K562 (cell line): ENCODE measurements around the gene XKRX. TPM values are rescaled to one million over a fixed set of nuclear protein-coding genes. Genes with fewer than 3 reads are reported as not detected.

Experiments used
- polyA plus RNA-seq, 8 experiments: library from polyadenylated mRNA; depleted of rRNA in 4 of 8; stranded (reverse) in 5 of 8; unstranded in 3 of 8; fragments of >200 nt; fragmentation: Nextera tagmentation in 2 of 8; fragmentation: Illumina TruSeq in 1 of 8; extraction: Ambion mirVana in 2 of 8; extraction: Trizol in 1 of 8; gene quantifications; 2 replicates each; pipeline versions ENCODE4 v1.2.1 to v1.2.3, GENCODE V29; 2011 to 2014; ENCODE audit warnings: inconsistent platforms in 1 of 8, missing spikeins in 1 of 8
- total RNA-seq, 7 experiments: library from RNA; depleted of rRNA in 6 of 7; stranded (reverse); fragments of >200 nt in 6 of 7; fragmentation: Illumina TruSeq in 2 of 7; extraction: Trizol in 2 of 7; gene quantifications; 2 replicates each; pipeline versions ENCODE4 v1.2.1 to v1.2.3, GENCODE V29; 2011 to 2021; ENCODE audit warnings: low replicate concordance in 1 of 7

The XKRX gene
- total and polyA plus RNA-seq, 9 of the 15 experiments (the other 6 are each of a cell fraction or from before 2014, with no cell fraction given) = 0.03 TPM; not detected in 8

Other genes with a start within 250 kb of the XKRX start
- gene SYTL4, start 196.8 kb downstream of the XKRX start, total RNA-seq (2014; rRNA removed) = 0.65 and 1.2 TPM in 2 replicates
- gene SYTL4, start 196.8 kb downstream of the XKRX start, total RNA-seq (2014; rRNA removed; fragmentation: Illumina TruSeq; extraction: Trizol) = 1.5 and 1.6 TPM in 2 replicates
- gene SYTL4, start 196.8 kb downstream of the XKRX start, total RNA-seq (2015; rRNA removed; fragmentation: Illumina TruSeq; extraction: Trizol) = 0.65 and 2.1 TPM in 2 replicates
- gene SYTL4, start 196.8 kb downstream of the XKRX start, total RNA-seq (2021) = 0.87 and 1.9 TPM in 2 replicates
- gene SYTL4, start 196.8 kb downstream of the XKRX start, polyA plus RNA-seq (2011; rRNA removed) = 8.4 and 9.0 TPM in 2 replicates
- gene SYTL4, start 196.8 kb downstream of the XKRX start, polyA plus RNA-seq (2014; fragmentation: Illumina TruSeq; extraction: Trizol) = 1.4 and 1.5 TPM in 2 replicates
- gene SYTL4, start 196.8 kb downstream of the XKRX start, polyA plus RNA-seq (2014; fragmentation: Nextera tagmentation; extraction: Ambion mirVana) = 1 to 10 TPM; 1.2 to 1.8 TPM
- 0.72 and 0.88 TPM in 2 replicates for gene SYTL4, start 196.8 kb downstream of the XKRX start, polyA plus RNA-seq (2014; rRNA removed)
- gene CSTF2, start 108.5 kb downstream of the XKRX start, total RNA-seq (2014; rRNA removed) = 50.1 and 50.8 TPM in 2 replicates
- 33.8 and 35.2 TPM in 2 replicates for gene CSTF2, start 108.5 kb downstream of the XKRX start, total RNA-seq (2014; rRNA removed; fragmentation: Illumina TruSeq; extraction: Trizol)
- gene CSTF2, start 108.5 kb downstream of the XKRX start, total RNA-seq (2015; rRNA removed; fragmentation: Illumina TruSeq; extraction: Trizol) = 38.1 and 40.2 TPM in 2 replicates
- 43.0 and 46.4 TPM in 2 replicates for gene CSTF2, start 108.5 kb downstream of the XKRX start, total RNA-seq (2021)
- gene CSTF2, start 108.5 kb downstream of the XKRX start, polyA plus RNA-seq (2011; rRNA removed) = 44.5 and 57.9 TPM in 2 replicates
- 50.6 and 54.5 TPM in 2 replicates for gene CSTF2, start 108.5 kb downstream of the XKRX start, polyA plus RNA-seq (2014; fragmentation: Illumina TruSeq; extraction: Trizol)
- 10 to 100 TPM; 11.6 to 12.0 TPM for gene CSTF2, start 108.5 kb downstream of the XKRX start, polyA plus RNA-seq (2014; fragmentation: Nextera tagmentation; extraction: Ambion mirVana)
- gene CSTF2, start 108.5 kb downstream of the XKRX start, polyA plus RNA-seq (2014; rRNA removed) = 47.8 and 53.1 TPM in 2 replicates
- gene NOX1, start 54.6 kb downstream of the XKRX start, total RNA-seq (2014; rRNA removed) = not detected in 2 replicates
- gene NOX1, start 54.6 kb downstream of the XKRX start, total RNA-seq (2014; rRNA removed; fragmentation: Illumina TruSeq; extraction: Trizol) = not detected in 2 replicates
- gene NOX1, start 54.6 kb downstream of the XKRX start, total RNA-seq (2015; rRNA removed; fragmentation: Illumina TruSeq; extraction: Trizol) = not detected in 2 replicates
- gene NOX1, start 54.6 kb downstream of the XKRX start, total RNA-seq (2021) = not detected in 2 replicates
- gene NOX1, start 54.6 kb downstream of the XKRX start, polyA plus RNA-seq (2011; rRNA removed) = not detected in 2 replicates
- not detected in 2 replicates for gene NOX1, start 54.6 kb downstream of the XKRX start, polyA plus RNA-seq (2014; fragmentation: Illumina TruSeq; extraction: Trizol)
- gene NOX1, start 54.6 kb downstream of the XKRX start, polyA plus RNA-seq (2014; fragmentation: Nextera tagmentation; extraction: Ambion mirVana) = under 1 TPM in 1 of 2 experiments, not detected in 1; 0.01 TPM
- gene NOX1, start 54.6 kb downstream of the XKRX start, polyA plus RNA-seq (2014; rRNA removed) = not detected in 2 replicates
- not detected in 2 replicates for gene ARL13A, start 40.8 kb upstream of the XKRX start, total RNA-seq (2014; rRNA removed)
- not detected in 2 replicates for gene ARL13A, start 40.8 kb upstream of the XKRX start, total RNA-seq (2014; rRNA removed; fragmentation: Illumina TruSeq; extraction: Trizol)
- not detected in 2 replicates for gene ARL13A, start 40.8 kb upstream of the XKRX start, total RNA-seq (2015; rRNA removed; fragmentation: Illumina TruSeq; extraction: Trizol)
- not detected in 2 replicates for gene ARL13A, start 40.8 kb upstream of the XKRX start, total RNA-seq (2021)
- not detected in 2 replicates for gene ARL13A, start 40.8 kb upstream of the XKRX start, polyA plus RNA-seq (2011; rRNA removed)
- gene ARL13A, start 40.8 kb upstream of the XKRX start, polyA plus RNA-seq (2014; fragmentation: Illumina TruSeq; extraction: Trizol) = not detected in 2 replicates
- not detected for gene ARL13A, start 40.8 kb upstream of the XKRX start, polyA plus RNA-seq (2014; fragmentation: Nextera tagmentation; extraction: Ambion mirVana)
- gene ARL13A, start 40.8 kb upstream of the XKRX start, polyA plus RNA-seq (2014; rRNA removed) = not detected in 2 replicates
- gene TRMT2B, start 123.2 kb upstream of the XKRX start, total RNA-seq (2014; rRNA removed) = 15.6 and 17.9 TPM in 2 replicates
- gene TRMT2B, start 123.2 kb upstream of the XKRX start, total RNA-seq (2014; rRNA removed; fragmentation: Illumina TruSeq; extraction: Trizol) = 20.7 and 22.8 TPM in 2 replicates
- 16.8 and 18.1 TPM in 2 replicates for gene TRMT2B, start 123.2 kb upstream of the XKRX start, total RNA-seq (2015; rRNA removed; fragmentation: Illumina TruSeq; extraction: Trizol)
- gene TRMT2B, start 123.2 kb upstream of the XKRX start, total RNA-seq (2021) = 20.7 and 21.0 TPM in 2 replicates
- 19.3 and 23.4 TPM in 2 replicates for gene TRMT2B, start 123.2 kb upstream of the XKRX start, polyA plus RNA-seq (2011; rRNA removed)
- 21.0 and 21.5 TPM in 2 replicates for gene TRMT2B, start 123.2 kb upstream of the XKRX start, polyA plus RNA-seq (2014; fragmentation: Illumina TruSeq; extraction: Trizol)
- gene TRMT2B, start 123.2 kb upstream of the XKRX start, polyA plus RNA-seq (2014; fragmentation: Nextera tagmentation; extraction: Ambion mirVana) = 1 to 10 TPM; 3.9 to 8.6 TPM
- 15.5 and 16.7 TPM in 2 replicates for gene TRMT2B, start 123.2 kb upstream of the XKRX start, polyA plus RNA-seq (2014; rRNA removed)
- gene TMEM35A, start 150.0 kb upstream of the XKRX start, total RNA-seq (2014; rRNA removed) = not detected in 2 replicates
- not detected in 2 replicates for gene TMEM35A, start 150.0 kb upstream of the XKRX start, total RNA-seq (2014; rRNA removed; fragmentation: Illumina TruSeq; extraction: Trizol)
- gene TMEM35A, start 150.0 kb upstream of the XKRX start, total RNA-seq (2015; rRNA removed; fragmentation: Illumina TruSeq; extraction: Trizol) = not detected in 2 replicates
- gene TMEM35A, start 150.0 kb upstream of the XKRX start, total RNA-seq (2021) = not detected in 2 replicates
- not detected in 2 replicates for gene TMEM35A, start 150.0 kb upstream of the XKRX start, polyA plus RNA-seq (2011; rRNA removed)
- gene TMEM35A, start 150.0 kb upstream of the XKRX start, polyA plus RNA-seq (2014; fragmentation: Illumina TruSeq; extraction: Trizol) = not detected in 2 replicates
- gene TMEM35A, start 150.0 kb upstream of the XKRX start, polyA plus RNA-seq (2014; fragmentation: Nextera tagmentation; extraction: Ambion mirVana) = not detected
- gene TMEM35A, start 150.0 kb upstream of the XKRX start, polyA plus RNA-seq (2014; rRNA removed) = not detected in 2 replicates
- 11.6 and 12.8 TPM in 2 replicates for gene CENPI, start 169.3 kb upstream of the XKRX start, total RNA-seq (2014; rRNA removed)
- gene CENPI, start 169.3 kb upstream of the XKRX start, total RNA-seq (2014; rRNA removed; fragmentation: Illumina TruSeq; extraction: Trizol) = 20.5 and 20.9 TPM in 2 replicates
- 17.3 and 18.9 TPM in 2 replicates for gene CENPI, start 169.3 kb upstream of the XKRX start, total RNA-seq (2015; rRNA removed; fragmentation: Illumina TruSeq; extraction: Trizol)
- 14.4 and 15.0 TPM in 2 replicates for gene CENPI, start 169.3 kb upstream of the XKRX start, total RNA-seq (2021)
- 15.1 and 23.5 TPM in 2 replicates for gene CENPI, start 169.3 kb upstream of the XKRX start, polyA plus RNA-seq (2011; rRNA removed)
- 12.7 and 14.9 TPM in 2 replicates for gene CENPI, start 169.3 kb upstream of the XKRX start, polyA plus RNA-seq (2014; fragmentation: Illumina TruSeq; extraction: Trizol)
- 1 to 10 TPM; 6.6 to 8.9 TPM for gene CENPI, start 169.3 kb upstream of the XKRX start, polyA plus RNA-seq (2014; fragmentation: Nextera tagmentation; extraction: Ambion mirVana)
- gene CENPI, start 169.3 kb upstream of the XKRX start, polyA plus RNA-seq (2014; rRNA removed) = 11.1 and 13.6 TPM in 2 replicates